Adrenal gland (tissue), 12 donors: ENCODE data around the gene COL18A1. TPM values are rescaled to one million over a fixed set of nuclear protein-coding genes. Genes with fewer than 3 reads are reported as not detected.

ENCODE experiments used
- DNase-seq, 7 donors: peaks; one replicate each; pipeline ENCODE4 v3.0.0-alpha.2; 2019 to 2020
- H3K27ac ChIP-seq, 5 donors: fragments of 200-600 bp; sonication (generic) in 4 of 5; 1 replicate in 3 of 5; 2 replicates in 2 of 5; pipeline versions ENCODE4 v1.5.1 to v1.8.0; 2016 to 2020; ENCODE audit warnings: mild to moderate bottlenecking in 1 of 5
- H3K27me3 ChIP-seq: fragments of 200-600 bp; 2 replicates; pipeline ENCODE4 v1.8.0; 2021
- H3K36me3 ChIP-seq, 2 donors: fragments of 200-600 bp; replicated peaks in 1 of 2; 1 replicate in 1 of 2; 2 replicates in 1 of 2; pipeline versions ENCODE4 v1.5.1 to v1.8.0; 2018 to 2022
- H3K4me1 ChIP-seq, 2 donors: fragments of 200-600 bp; replicated peaks in 1 of 2; 1 replicate in 1 of 2; 2 replicates in 1 of 2; pipeline versions ENCODE4 v1.5.1 to v1.8.0; 2018 to 2021
- H3K4me3 ChIP-seq, 4 donors: fragments of 200-600 bp; sonication (generic) in 3 of 4; one replicate each; pipeline ENCODE4 v1.5.1; 2016 to 2018
- H3K9me3 ChIP-seq, 3 donors: fragments of 200-600 bp; sonication (generic) in 1 of 3; replicated peaks in 1 of 3; 1 replicate in 2 of 3; 2 replicates in 1 of 3; pipeline versions ENCODE4 v1.5.1 to v1.8.0; 2016 to 2021
- POLR2A ChIP-seq, 2 donors: fragments of 450-650 bp; IDR thresholded peaks; one replicate each; pipeline ENCODE4 v1.6.1; 2017; ENCODE audit warnings: antibody characterized with exemption in 2 of 2, mild to moderate bottlenecking in 2 of 2, moderate library complexity in 1 of 2
- WGBS, 4 donors: extraction: QIAGEN DNeasy Blood & Tissue Kit in 2 of 4; methylation state at CpG; one replicate each; pipeline versions ENCODE4 v1.1.5 to v1.1.7; 2013 to 2017; 5-methylcytosine and 5-hydroxymethylcytosine counted together
- intact Hi-C, 2 donors: fragments of 100-400 bp; cut with DNase I; formaldehyde crosslinking; loops; one replicate each; pipeline versions ENCODE4 v1.14.1 to v1.15.0; 2022 to 2023
- polyA plus RNA-seq, 3 donors: library from polyadenylated mRNA; stranded (reverse); fragments of 200-250 nt in 2 of 3; fragments of 350-450 nt in 1 of 3; fragmentation: Illumina TruSeq in 1 of 3; extraction: RNeasy Lipid Tissue Mini Kit (QIAGEN cat#74804) in 1 of 3; gene quantifications; one replicate each; pipeline ENCODE4 v1.2.3, GENCODE V29; 2013 to 2014
- total RNA-seq, 9 donors: library from RNA; depleted of rRNA in 4 of 9; stranded (reverse); fragments of >200 nt in 4 of 9; fragments of 120-200 nt in 1 of 9; fragmentation: NEBNext Ultra II Directional in 1 of 9; extraction: Animal tissue kit (Norgen Biotek cat#: 25700) in 1 of 9; gene quantifications; one replicate each; pipeline versions ENCODE4 v1.1.0 to v1.2.4, GENCODE V29; 2013 to 2023
- TF ChIP-seq, protein P1 (sequence below), 6 experiments: fragments of 450-650 bp in 4 of 6; fragments of 200-600 bp in 2 of 6; sonication (generic) in 1 of 6; IDR thresholded peaks; 1 replicate in 5 of 6; 2 replicates in 1 of 6; pipeline versions ENCODE4 v1.5.1 to v1.8.0; 2016 to 2021; ENCODE audit warnings: antibody characterized with exemption in 6 of 6, mild to moderate bottlenecking in 2 of 6, moderate library complexity in 1 of 6
- donor health status: healthy with polysubstance abuse.
- donor health status: Bipolar disorder and iron deficiency.
- donor health status: DM: yes; HTN: yes; CAD: no.
- donor health status: DM: no; HTN: no; CAD: no.
- donor health status: DM: no; HTN: no; CAD: no.
- donor health status: DM: yes; HTN: yes; CAD: no.

Gene COL18A1
- total and polyA plus RNA-seq, 12 donors, result 10.9 to 244 (median 141) TPM

DNA sequence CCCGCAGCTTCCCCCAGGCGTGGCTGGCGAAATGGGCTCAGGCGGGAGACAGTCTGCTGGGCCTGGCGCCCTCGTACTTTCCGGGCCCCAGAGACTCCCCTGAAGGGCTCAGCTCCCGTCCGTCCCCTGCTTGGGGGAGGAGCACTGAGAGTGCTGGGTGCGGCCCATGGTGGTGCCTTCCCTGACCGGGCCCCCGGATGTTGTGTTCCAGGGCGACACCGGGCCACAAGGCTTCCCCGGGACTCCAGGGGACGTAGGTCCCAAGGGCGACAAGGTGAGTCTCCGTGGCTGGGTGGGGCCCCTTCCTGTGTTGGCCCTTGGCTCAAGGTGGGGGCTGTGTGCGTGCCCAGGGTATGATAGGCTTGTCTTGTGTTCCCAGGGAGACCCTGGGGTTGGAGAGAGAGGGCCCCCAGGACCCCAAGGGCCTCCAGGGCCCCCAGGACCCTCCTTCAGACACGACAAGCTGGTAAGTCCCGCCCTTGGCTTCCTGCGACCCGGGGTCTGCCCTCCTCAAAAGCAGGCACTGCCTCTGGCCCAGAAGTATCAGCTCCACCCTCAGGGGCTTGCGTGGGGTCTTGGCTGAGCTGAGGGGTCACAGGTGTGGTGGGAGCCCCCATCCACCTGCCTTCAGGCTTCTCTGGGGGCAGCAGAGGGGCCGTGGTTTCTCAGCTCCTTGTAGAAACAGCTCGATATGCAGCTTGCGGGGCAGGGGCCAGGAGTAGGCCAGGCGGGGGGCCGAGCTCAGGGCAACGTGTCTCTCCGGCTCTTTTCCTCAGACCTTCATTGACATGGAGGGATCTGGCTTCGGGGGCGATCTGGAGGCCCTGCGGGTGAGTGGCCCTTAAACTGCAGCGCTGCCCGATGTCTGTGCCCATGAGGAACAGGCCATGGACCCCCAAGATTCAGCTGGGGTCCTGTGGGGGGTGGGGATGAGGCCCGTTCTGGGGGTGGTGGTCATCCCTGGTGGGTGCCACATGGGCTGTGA, 75.0 kb downstream of the COL18A1 start:
- WGBS, 4 donors, result 91 to 94% (median 93%) methylated on average over 5 to 37 of the region's 37 CpGs
- Histone ChIP-seq H3K9me3 (no peaks in the 10 kb centered on the region), H3K36me3 (peaks cover 0 to 61% of the 10 kb centered on the region in 2 donors), H3K4me1 (peaks cover 0 to 7% of the 10 kb centered on the region in 2 donors), H3K4me3 (no peak overlapping the region), H3K27ac (no peak overlapping the region), H3K27me3 (no peaks in the 10 kb centered on the region)
- no peak for TF ChIP-seq POLR2A (IDR thresholded peaks at IDR 0.05)
- TF ChIP-seq, protein P1, sequence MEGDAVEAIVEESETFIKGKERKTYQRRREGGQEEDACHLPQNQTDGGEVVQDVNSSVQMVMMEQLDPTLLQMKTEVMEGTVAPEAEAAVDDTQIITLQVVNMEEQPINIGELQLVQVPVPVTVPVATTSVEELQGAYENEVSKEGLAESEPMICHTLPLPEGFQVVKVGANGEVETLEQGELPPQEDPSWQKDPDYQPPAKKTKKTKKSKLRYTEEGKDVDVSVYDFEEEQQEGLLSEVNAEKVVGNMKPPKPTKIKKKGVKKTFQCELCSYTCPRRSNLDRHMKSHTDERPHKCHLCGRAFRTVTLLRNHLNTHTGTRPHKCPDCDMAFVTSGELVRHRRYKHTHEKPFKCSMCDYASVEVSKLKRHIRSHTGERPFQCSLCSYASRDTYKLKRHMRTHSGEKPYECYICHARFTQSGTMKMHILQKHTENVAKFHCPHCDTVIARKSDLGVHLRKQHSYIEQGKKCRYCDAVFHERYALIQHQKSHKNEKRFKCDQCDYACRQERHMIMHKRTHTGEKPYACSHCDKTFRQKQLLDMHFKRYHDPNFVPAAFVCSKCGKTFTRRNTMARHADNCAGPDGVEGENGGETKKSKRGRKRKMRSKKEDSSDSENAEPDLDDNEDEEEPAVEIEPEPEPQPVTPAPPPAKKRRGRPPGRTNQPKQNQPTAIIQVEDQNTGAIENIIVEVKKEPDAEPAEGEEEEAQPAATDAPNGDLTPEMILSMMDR (IDR thresholded peaks at IDR 0.05), result no peak
- no peak for DNase-seq
- intact Hi-C loops, result loop anchor here in 1 of 2 donors (10.0 kb wide), 2 partner anchors 115 to 345 kb away; no protein-coding TSS in a partner anchor

DNA sequence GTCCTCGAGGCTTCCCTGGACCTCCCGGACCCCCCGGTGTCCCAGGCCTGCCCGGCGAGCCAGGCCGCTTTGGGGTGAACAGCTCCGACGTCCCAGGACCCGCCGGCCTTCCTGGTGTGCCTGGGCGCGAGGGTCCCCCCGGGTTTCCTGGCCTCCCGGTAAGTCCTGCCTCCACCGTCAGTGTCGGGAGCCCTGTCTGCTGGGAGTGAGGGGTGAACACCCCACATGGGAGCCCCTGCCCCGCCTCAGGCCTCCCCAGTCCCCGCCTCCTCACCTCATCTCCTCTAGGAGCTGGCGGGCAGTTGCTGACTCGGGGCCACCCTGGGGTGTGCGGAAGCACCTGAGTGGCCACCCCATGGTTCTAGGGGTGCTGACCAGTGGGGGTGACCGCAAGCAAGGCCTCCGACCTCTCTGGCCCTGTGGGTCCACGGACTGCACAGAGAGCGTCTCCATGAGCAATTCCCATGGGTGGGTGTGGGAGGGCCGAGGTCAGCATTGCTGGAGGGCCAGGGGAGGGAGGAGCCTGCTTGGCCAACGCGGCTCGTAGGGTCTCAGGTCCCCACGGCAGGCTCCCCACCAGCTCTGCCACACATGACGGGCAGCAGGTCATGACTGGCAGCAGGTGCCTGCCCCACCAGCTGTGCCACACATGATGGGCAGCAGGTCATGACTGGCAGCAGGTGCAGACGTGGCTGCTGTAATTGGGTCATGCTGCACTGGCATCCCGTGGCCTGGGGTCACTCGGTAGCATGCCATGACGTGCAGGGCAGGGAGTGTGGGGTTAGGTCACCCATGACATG, 75.9 kb downstream of the COL18A1 start:
- Histone ChIP-seq H3K27me3 (no peaks in the 10 kb centered on the region), H3K9me3 (no peaks in the 10 kb centered on the region), H3K4me1 (peaks cover 0 to 7% of the 10 kb centered on the region in 2 donors), H3K27ac (no peak overlapping the region), H3K4me3 (no peak overlapping the region), H3K36me3 (peaks cover 0 to 52% of the 10 kb centered on the region in 2 donors)
- no peak for TF ChIP-seq POLR2A (IDR thresholded peaks at IDR 0.05)
- TF ChIP-seq, protein P1 (IDR thresholded peaks at IDR 0.05), result no peak
- WGBS, 4 donors, result 88 to 93% (median 92%) methylated on average over 4 to 35 of the region's 35 CpGs
- DNase-seq, result no peak
- intact Hi-C loops, result no loop called here

DNA sequence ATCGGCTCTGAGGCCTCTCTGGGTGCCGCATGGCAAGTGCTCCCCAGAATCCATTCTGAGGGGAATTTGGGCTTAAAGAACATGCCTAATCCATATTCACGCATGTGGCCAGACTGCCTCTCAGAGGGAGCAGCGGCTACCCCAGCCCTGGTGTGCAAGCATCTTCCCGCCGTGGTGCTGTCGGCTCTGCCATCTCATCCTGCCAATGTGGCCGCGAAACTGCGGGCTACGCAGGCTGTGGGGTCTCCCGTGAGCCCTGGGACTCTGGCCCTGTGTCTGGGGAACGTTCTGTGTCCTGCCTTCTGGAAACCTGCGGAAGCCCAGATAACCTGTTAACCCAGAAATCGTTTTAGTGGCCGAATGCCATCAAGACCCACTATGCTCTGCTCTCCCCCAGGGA, 76.6 kb downstream of the COL18A1 start:
- H3K9me3 ChIP-seq, result no peaks in the 10 kb centered on the region
- H3K4me3 ChIP-seq, result no peak overlapping the region
- no peak overlapping the region for H3K27ac ChIP-seq
- TF ChIP-seq, protein P1 (IDR thresholded peaks at IDR 0.05), result no peak
- no peak for TF ChIP-seq POLR2A (IDR thresholded peaks at IDR 0.05)
- no peaks in the 10 kb centered on the region for H3K27me3 ChIP-seq
- H3K36me3 ChIP-seq, result peaks cover 0 to 48% of the 10 kb centered on the region in 2 donors
- no peak for DNase-seq
- intact Hi-C loops, result no loop called here
- H3K4me1 ChIP-seq, result peaks cover 0 to 7% of the 10 kb centered on the region in 2 donors
- WGBS, 4 donors, result 94 to 100% (median 95%) methylated on average over 4 to 16 of the region's 16 CpGs
